NCI-H2107 (cell line): ENCODE measurements around the gene TPSAB1.
"Not testable (repeated sequence)": the region's sequence is repeated elsewhere in the genome, so short reads cannot be mapped to it uniquely, and the experiment has no call there.

Experiments used
- DNase-seq: peaks from one replicate; lab custom pipeline; 2025; lab: John Stamatoyannopoulos, UW

The TPSAB1 gene

DNA sequence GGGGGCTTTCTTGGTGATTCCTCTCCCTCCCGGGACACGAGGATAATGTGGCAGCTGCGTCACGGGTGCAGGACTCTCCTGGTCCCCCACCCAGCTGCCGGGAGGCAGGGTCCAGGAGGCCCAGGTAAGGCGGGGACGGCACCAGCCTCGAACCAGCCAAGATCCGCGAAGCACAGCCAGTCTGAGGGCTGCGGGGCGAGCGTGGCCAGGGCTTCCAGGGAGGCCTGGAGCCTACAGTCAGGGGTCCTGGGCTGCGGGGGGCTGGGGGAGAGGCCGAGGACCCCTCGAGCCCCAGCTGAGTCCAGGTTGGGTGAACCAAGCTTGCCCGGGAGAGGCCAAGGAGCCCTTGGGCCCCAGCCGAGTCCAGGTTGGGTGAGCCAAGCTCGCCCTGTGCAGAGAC, 25.3 kb downstream of the TPSAB1 start:
- no peak for DNase-seq

DNA sequence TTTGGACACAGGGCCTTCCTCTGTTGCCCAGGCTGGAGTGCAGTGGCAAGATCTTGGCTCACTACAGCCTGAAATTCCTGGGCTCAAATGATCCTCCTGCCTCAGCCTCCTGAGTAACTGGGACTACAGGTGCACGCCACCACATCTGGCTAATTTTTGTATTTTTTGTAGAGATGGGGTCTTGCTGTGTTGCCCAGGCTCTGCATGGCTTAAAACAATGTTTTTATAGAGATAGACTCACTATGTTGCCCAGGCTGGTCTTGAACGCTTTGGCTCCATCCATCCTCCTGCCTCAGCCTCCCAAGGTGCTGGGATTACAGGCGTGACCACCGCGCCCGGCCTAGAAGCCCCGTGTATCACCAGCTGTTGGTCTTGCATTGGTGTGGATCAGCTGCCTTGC, 28.9 kb downstream of the TPSAB1 start:
- not testable (repeated sequence) for DNase-seq

DNA sequence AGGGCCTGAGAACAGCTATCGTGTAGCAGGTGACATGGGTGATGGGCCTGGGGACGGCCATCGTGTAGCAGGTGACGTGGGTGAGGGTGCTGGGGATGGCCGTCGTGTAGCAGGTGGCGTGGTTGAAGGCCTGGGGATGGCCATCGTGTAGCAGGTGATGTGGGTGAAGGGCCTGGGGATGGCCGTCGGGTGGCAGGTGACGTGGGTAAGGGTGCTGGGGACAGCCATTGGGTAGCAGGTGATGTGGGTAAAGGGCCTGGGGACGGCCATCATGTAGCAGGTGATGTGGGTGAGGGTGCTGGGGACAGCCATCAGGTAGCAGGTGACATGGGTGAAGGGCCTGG, 30.8 kb downstream of the TPSAB1 start:
- no peak for DNase-seq

DNA sequence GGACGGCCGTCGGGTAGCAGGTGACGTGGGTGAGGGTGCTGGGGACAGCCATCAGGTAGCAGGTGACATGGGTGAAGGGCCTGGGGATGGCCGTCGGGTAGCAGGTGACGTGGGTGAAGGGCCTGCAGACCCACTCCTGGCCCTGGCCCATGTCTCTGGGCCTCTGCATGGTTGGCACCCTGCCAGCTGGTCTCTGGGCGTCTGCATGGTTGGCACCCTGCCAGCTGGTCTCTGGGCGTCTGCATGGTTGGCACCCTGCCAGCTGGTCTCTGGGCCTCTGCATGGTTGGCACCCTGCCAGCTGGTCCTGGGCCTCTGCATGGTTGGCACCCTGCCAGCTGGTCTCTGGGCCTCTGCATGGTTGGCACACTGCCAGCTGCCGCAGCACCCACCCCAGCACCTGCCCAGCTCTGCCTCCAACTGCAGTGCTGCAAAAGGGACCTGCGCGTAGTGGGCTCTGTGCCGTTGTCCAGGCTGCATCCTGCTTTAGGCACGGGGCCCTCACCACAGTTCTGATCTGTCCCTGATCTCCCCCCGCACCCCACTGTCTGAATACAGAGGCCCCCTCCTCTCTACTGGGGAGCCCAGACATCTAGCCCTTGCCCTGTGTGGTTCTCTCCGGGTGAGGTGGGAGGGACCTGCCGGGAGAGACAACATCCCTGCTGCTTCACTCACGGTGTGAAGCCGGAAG, 31.4 kb downstream of the TPSAB1 start:
- peak; percentile 84 for DNase-seq

DNA sequence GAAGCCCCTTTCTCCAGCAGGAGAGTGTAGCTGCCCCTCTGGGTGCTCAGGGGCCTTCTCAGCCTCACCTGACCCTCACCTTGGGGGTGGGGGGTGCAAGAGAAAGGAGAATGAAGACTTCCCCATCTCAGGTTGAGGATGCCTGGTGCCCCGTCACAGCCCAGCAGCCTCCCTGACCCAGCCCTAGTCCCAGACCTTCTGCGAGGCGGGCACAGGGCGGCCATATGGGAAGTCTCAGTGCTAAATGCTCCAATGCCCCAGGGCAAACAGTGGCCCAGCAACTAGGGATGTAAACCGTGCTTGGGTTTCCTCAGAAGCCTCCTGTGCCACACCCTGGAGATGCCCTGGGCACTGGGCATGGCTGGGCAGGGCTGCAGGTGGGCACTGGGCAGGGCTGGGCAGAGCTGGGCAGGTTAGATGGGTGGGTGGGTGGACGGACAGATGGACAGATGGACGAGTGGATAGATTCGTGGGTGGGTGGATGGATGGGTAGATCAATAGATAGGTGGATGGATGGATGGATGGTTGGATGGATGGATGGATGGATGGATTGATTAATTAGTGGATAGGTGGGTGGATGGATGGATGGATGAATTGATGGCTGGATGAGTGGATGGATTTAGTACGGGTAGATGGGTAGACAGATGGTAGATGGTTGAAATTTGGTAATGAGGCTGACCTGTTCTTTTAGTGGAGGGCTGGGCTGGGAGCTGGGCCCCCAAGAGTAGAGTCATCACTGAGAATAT, 32.1 kb downstream of the TPSAB1 start:
- no peak for DNase-seq

DNA sequence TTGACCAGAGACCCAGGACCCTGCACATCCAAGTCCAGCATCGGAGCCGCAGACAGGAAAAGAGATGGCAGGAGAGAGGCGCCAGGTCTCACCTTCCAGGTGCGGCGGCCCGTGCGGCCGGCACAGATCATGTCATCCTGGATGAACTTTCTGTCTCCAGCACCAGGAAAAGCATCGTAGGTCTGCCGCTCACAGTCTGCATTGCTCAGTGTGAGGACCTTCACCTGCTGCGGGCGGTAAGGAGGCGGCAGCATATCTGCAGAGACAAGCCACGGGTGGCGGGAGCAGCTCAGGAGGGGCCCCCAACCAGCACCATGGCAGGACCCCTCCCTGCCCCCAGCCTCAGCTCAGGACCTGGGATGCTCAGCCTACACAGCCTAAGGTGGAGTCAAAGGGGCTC, 33.3 kb downstream of the TPSAB1 start:
- no peak for DNase-seq

DNA sequence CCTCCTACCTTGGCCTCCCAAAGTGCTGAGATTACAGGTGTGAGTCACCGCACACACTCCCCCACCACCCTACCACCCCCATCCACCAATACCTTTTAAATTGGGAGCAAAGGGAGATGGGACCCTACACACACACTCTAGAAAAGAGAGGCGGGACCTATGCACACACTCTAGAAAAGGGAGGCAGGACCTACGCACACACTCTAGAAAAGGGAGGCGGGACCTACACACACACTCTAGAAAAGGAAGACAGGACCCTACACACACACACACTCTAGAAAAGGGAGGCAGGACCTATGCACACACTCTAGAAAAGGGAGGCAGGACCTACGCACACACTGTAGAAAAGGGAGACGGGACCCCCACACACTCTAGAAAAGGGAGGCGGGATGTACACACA, 34.3 kb downstream of the TPSAB1 start:
- DNase-seq = no peak

DNA sequence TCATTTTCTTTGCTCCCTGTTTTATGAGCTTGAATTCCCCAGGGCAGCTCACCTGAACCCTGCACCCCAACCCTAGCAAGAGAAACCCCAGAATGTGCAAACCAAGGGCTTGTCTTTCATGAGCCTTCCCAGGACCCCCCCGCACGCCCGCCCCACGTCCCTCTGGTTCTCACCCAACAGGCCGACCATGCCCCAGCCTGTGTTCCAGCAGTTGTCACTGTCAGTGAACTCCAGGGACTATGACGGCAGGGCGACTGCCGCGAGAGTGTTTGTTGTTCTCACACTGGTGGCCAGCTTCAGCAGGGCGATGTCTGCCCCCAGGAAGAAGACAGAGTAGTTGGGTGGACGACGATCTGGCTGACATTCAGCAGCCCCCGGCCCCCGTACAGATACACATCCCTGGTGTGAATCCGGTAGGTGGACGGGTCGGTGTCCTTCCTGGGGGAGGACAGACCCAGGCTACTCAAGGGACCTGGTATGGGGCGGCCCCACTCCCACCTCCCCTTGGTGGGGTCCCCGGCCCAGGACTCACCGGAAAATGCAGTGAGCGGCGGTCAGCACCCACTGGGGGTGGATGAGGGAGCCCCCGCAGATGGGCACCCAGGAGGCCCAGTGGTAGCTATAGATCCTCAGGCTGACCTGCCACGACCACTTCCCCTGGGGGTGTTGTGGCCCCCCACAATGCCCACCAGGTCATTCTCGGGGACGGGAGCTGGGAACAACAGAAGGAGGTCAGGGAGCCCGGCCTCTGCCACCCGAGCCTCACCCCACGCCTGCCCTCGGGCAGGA, 35.5 kb downstream of the TPSAB1 start:
- DNase-seq = no peak

DNA sequence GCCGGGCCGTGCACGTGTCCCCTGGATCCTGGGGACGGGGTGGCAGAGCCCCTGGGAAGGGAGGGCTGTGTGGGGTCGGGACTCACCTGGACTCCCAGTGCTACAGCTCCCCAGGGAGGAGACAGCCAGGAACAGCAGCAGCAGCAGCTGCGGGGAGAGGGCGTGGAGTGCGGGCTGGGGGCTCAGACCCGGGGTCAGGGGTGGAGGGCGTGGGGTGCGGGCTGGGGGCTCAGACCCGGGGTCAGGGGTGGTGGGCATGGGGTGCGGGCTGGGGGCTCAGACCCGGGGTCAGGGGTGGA, 36.0 kb downstream of the TPSAB1 start:
- no peak for DNase-seq

DNA sequence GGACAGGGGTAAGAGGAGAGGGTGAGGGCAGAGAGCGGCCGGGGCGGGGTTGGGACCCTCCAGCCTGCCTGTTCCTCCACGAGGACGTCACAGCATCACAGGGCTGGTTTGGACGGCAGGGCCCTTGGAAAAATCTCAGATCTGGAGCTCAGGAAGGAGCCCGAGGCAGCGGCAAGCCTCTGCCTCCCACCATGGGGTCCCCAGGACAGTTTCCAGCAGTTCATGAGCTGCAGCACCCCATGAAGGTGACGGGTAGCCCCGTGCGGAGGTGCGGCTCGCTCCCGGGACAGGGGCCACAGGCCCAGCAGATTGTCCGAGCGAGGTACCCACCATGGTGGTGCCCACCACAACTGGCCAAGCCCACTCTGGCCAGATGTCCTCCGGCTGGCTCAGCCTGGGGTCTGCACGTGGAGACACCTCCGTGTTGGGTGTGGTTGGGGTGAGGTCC, 36.7 kb downstream of the TPSAB1 start:
- DNase-seq = no peak

DNA sequence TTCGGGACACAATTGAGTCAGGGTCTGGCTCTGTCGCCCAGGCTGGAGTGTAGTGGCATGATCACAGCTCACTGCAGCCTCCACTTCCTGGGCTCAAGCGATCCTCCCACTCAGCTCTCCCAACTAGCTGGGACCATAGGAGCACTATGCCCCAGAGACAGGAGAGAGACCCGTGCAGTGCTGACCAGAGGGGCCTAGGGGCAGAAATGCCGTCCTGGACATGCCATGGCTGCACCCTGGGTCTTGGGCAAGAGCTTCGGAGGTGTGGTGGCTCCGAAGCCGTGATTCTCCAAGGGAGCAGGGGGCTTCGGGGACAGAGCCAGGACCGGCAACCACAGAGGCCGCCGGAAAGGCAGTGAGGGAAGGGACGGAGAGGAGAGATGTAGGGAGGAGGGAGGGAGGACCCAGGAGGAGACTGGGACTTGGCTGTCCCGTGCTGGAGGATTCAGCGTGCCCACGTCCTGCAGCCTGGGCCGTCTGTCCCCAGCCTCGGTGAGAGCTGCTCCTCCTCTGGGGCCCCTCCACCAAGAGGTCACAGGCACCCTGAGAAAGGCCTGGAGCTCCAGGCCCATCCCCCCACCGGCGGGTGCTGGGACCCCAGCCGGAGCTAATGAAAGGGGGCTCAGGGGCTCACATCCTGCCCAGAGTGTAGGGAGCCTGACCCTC, 37.2 kb downstream of the TPSAB1 start:
- no peak for DNase-seq

DNA sequence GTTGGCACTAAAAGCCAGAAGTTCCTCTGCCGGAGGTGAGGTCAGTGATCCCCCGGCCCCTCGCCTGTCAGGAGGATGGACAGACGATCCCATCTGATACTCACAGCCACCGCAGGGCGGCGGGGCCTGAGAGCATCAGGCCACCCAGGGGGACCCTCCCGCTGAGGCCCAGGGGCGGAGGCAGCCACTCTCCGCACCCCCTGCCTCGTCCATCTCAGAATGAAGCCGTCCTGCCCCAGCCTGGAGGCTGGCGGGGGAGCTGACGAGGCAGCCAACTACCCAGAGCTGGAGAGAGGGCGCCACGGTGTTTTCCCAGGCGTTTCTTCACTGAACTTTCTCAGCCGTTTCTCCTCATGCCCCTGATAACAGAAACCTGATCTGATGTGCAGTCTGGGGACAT, 38.0 kb downstream of the TPSAB1 start:
- no peak for DNase-seq

DNA sequence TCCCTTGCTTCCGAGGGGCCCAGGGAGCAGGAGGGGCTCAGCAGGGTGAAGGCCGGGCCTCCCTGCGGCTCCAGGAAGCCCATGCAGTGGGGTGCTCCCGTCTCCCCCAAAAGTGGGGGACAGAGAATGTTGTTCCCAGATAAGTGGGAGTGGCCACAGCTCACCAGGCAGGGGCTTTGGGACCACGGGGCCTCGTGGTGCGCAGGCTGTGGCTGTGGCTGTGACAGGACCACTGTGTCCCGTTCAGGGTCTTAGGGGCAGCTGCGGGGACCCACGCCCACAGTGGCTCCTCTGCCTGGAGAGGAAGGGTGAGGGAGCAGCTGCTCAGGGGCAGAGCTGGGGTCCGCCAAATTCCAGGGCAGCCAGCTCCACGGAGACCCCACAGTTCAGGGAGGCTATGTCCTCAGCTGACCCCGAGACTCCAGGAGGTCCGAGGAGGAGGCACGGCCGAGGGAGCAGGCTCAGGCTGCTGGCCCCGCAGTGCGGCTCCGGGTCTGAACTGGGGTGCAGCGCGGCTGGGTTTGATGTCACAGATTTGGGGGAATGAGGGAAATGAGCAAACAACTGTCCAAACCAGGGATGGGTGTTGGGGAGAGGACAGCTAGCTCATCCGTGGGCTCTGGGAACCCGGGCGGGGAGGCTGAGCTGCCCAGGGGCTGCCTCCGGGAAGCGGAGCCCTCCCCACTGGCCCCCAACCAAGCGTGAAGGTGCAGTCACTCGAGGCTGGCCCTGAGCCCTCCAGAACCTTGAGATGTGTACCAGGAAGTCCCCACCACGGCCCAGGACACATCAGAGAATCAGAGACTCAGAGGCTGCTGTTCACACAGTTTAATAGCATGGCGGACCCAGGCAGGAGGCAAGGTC, 38.8 kb downstream of the TPSAB1 start:
- no peak for DNase-seq

DNA sequence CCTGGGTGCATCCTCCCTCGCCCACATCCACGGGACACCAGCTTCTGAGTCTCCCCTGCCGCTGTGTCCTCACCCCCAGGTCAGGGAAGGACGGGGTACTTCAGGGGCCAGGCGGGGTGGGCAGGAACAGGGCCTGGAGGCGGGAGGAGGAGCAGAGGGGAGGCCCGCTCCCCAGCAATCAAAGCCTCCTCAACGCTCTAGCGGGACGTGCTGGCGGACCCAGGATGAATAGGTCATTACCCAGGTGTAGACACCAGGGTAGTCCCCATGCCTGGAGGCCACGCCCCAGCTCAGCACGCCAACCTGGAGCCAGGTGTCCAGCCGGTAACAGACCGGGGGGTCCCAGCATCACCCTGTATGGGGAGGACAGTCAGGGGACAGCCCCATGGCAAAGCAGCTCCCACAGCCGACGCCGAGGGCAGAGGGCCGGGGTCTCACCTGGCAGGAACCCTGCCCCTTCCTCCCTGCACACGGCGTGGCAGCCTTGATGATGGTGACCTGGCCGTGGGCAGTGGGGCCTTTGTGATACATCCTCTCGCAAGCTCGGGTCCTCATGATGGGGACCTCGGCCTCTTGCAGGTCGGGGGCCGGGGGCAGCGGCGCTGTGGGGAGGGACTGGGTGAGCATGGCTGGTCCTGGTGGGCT, 39.6 kb downstream of the TPSAB1 start:
- no peak for DNase-seq

DNA sequence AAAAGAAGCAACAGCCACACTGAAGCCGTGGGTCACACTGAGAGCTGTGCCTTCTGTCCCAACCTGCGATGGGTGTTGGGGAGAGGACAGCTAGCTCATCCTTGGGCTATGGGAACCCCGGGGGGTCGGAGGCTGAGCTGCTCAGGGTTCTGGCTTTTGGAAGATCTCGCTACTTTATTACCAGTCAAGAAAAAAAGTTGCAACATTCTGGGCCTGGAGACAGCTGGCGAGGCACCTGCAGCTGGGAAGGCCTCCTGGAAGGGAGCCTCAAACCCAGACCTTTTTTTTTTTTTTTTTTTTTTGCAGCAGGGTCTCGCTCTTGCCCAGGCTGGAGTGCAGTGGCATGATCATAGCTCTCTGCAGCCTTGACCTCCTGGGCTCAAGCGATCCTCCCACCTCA, 40.3 kb downstream of the TPSAB1 start:
- DNase-seq = no peak

DNA sequence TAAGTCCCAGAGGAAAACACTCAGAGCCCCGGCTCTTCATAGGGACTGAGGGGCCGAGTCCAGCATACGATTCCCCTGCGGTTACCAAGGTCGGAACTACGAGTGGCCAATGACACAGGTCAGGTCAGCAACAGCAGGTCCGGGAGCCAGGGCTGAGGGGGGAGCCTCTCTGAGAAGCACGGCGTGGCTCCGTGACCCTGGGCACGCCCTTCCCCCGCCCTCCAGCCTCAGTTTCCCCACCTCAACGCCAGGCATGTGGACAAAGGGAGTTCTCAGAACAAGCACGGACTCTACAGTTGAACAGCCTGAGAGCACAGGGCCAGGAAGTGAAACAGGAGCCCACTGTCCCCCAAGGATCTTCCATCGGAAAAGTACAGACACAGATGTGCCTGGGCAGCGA, 41.0 kb downstream of the TPSAB1 start:
- no peak for DNase-seq

DNA sequence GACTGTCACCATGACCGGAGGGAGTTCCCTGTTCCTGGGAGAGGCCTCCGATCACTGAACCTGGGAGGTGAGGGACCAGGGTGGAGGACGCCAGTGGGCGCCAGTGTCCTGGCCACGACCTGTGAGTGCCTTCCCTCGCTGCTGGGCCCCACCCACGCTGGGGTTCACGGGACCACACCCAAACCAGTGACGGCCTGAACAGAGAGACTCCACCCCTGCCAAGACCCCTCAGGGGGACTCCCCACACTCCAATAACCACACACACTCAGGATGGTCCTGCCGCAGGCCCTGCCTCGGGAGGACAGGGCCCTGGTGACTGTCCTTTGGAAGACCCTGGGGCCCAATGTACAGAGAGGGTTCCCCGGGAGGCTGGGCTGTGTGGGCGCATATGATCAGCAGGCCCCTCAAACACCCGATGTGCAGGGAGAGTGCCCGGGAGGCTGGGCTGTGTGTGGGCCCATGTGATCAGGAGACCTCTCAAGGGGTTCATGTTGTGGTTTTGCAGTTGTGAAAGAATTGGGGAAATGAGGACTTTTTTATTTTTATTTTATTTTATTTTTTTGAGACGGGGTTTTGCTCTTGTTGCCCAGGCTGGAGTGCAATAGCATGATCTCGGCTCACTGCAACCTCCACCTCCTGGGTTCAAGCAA, 41.9 kb downstream of the TPSAB1 start:
- no peak for DNase-seq

DNA sequence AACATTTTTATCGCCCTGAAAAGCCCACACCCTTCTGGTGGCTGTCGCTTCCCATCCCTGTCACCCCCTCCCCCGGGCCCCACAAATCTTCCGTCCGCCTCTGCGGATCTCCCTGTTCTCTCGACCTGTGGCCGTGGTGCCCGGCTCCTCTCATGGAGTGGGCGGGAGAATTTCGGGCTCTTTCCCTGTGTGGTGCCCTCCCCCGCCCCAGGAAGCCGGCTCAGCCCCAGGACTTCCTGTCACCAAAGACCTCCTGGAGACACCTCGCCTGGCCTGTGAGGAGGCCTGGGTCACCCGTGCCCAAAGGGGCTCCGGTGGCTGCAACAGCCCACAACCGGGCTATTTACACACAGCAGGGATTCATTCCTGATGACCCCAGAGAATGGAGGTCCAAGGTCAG, 42.8 kb downstream of the TPSAB1 start:
- DNase-seq = no peak

DNA sequence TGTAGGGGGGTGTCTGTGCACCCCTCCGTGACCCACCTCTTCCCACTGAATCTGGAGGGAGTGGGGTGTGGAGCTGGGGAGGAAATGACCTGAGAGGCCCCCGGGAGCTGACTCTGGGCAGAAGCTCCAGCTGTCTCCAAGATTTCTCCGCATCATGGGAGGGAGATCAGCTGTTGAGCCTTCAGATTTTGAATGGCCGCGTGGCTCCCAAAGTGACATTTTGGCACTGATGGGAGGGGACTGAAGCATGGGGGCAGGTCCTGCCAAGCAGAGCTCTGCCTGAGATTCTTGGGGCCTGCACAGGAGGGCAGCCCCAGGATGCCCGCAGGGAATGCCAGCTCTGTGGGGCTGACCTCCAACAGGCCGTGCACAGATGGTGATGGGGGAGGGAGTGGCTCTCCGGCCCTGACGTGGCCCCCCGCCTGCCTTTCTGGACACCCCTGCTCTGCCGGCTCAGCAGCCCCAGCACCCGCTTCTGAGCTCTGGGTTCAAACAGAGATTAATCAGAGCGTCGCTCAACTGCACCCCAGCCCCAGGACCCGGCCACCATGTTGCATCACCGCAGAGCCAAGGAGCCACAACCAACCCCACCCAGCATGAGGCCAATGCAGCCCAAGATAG, 43.6 kb downstream of the TPSAB1 start:
- no peak for DNase-seq
